AG10803 (cell line): Measurements from ENCODE around the gene KHDC3L.

Source experiments
- DNase-seq: peaks from one replicate; pipeline ENCODE4 v3.0.0; 2010; ENCODE audit warnings: low read depth
- H3K4me3 ChIP-seq: 2 replicates; pipeline ENCODE4 v1.5.1; 2011; ENCODE audit warnings: mild to moderate bottlenecking, low read length, control low read depth
- TF ChIP-seq, protein P1 (sequence below): conservative IDR thresholded peaks from 2 replicates; pipeline ENCODE4 v1.5.1; 2011; ENCODE audit warnings: mild to moderate bottlenecking, low read length, control low read depth, inconsistent platforms

The KHDC3L gene

DNA sequence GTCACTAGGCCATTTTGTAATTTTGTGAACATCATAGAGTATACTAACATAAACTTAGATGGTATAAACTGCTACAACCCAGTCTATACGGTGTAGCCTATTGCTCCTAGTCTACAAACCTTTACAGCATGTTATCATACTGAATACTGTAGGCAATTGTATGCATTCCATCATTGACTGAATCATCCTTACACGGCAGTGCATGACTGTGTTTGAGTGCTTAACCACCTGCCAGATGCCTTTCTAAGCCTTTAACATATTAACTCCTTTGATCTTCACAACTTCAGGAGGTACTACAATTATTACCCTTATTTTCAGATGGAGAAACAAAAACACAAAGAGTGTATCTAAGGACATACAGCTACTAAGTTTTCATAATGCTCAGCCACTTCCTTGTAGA, 22.4 kb upstream of the KHDC3L start:
- no peak for DNase-seq
- TF ChIP-seq, protein P1, sequence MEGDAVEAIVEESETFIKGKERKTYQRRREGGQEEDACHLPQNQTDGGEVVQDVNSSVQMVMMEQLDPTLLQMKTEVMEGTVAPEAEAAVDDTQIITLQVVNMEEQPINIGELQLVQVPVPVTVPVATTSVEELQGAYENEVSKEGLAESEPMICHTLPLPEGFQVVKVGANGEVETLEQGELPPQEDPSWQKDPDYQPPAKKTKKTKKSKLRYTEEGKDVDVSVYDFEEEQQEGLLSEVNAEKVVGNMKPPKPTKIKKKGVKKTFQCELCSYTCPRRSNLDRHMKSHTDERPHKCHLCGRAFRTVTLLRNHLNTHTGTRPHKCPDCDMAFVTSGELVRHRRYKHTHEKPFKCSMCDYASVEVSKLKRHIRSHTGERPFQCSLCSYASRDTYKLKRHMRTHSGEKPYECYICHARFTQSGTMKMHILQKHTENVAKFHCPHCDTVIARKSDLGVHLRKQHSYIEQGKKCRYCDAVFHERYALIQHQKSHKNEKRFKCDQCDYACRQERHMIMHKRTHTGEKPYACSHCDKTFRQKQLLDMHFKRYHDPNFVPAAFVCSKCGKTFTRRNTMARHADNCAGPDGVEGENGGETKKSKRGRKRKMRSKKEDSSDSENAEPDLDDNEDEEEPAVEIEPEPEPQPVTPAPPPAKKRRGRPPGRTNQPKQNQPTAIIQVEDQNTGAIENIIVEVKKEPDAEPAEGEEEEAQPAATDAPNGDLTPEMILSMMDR = no peak
- H3K4me3 ChIP-seq = no peak overlapping the region

DNA sequence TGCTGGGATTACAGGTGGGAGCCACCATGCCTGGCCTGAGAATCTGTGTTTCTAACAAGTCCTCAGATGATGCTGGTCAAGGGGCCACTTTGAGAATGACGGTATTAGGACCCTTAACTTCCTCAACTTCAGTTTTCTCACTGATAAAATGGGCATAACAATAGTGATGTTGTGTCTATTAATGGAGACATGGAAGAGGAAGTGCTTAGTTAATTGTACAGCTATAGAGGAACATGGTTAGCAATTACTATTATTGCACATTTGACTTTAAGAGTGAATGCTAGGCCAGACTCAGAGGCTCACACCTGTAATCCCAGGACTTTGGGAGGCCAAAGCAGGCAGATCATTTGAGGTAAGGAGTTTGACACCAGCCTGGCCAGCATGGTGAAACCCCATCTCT, 21.1 kb upstream of the KHDC3L start:
- TF ChIP-seq, protein P1 = no peak
- no peak for DNase-seq
- no peak overlapping the region for H3K4me3 ChIP-seq

GRCh38 chr6:73342174-73342573, 20.3 kb upstream of the KHDC3L start:
- no peak overlapping the region for H3K4me3 ChIP-seq
- TF ChIP-seq, protein P1 = no peak
- no peak for DNase-seq

DNA sequence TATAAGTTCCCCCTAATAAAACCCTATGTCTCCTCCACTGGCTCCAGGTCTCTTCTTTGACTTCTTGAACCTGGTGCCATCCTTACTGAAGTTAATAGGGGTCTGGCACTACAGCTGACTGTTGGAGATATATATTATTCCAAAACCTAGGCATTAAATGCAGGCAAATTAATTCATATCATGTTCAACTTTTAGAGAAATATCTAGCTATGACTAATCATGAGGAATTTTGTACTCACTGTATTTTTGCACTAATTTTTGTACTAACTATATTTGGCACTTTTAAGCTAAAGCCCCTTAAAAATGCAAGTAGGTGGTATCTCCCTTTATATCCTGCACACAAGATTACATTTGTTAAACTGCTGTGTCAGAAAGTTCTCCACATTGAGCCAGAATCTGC, 19.3 kb upstream of the KHDC3L start:
- DNase-seq = no peak
- TF ChIP-seq, protein P1 = no peak

DNA sequence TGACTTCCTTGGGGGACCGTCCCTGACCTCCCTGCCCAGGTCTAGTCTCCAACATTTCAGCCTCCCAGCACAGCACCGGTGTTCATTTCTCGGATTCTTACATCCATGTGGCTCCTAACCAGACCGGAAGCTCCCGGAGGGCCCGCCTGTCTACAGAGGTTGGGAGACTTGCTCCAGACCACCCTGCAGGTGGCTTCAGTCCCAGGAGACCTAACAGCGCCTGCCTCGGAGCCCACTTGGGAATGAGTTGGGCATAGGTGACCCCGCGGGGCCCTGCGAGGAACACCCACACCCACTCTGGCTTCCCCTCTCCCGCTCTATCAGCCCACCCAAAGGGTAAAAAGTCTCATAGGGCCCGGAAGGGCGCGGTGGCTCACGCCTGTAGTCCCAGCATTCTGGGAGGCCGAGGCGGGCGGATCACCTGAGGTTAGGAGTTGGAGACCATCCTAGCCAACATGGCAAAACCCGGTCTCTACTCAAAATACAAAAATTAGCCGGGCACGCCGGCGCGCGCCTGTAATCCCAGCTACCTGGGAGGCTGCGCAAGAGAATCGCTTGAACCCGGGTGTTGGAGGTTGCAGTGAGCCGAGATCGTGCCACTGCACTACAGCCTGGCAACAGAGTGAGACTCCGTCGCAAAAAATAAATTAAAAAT, 13.8 kb upstream of the KHDC3L start:
- no peak for DNase-seq
- TF ChIP-seq, protein P1 = no peak
- H3K4me3 ChIP-seq = no peak overlapping the region

More for the DNA sequence above, 19.3 kb upstream of the KHDC3L start:
- H3K4me3 ChIP-seq = no peak overlapping the region

DNA sequence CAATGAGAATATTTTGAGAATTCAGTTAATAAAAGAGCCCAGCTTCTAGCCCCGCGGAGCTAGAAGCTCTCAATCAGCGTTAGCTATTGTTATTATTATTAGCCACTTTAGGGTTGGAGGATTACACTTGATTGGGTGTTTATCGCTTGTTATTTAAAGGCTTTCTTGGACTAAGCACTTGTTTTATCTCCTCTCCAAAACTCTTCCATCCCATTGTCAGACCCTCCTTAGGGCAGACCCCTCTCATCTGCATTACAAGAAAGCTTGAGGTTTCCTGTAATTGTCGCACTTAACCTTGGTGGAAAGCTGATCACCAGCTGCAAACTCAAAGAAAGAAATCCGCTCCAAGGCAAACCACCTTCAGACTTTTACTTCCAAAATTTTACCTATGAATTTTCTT, 13.1 kb upstream of the KHDC3L start:
- H3K4me3 ChIP-seq = no peak overlapping the region
- DNase-seq = no peak
- TF ChIP-seq, protein P1 = no peak
